H1 (cell line): ENCODE data around the gene SLIT3. TPM values are rescaled to one million over a fixed set of nuclear protein-coding genes. Genes with fewer than 3 reads are reported as not detected.

Source experiments
- CTCF ChIA-PET: fragments of 300-600 bp; sonication (Branson Sonifier 250); formaldehyde crosslinking; loops from one replicate; lab custom pipeline; 2021; ENCODE audit not compliant: partially characterized antibody; lab: Charles Lee
- POLR2A ChIA-PET: fragments of 300-600 bp; sonication (Branson Sonifier 250); formaldehyde crosslinking; loops from one replicate; lab custom pipeline; 2021; ENCODE audit warnings: inconsistent platforms; ENCODE audit not compliant: partially characterized antibody; lab: Charles Lee
- DNase-seq, 2 experiments: peaks; one replicate each; pipeline versions ENCODE4 v3.0.0 to v3.0.0-alpha.2; 2010 to 2022; ENCODE audit warnings: low spot score in 2 of 2, low read depth in 1 of 2, mixed read lengths in 1 of 2
- FAIRE-seq: peaks from 2 replicates; lab custom pipeline; 2011; peaks lifted over from hg19 to GRCh38; lab: Jason Lieb, UNC
- H2AFZ ChIP-seq: 2 replicates; pipeline ENCODE4 v1.8.1; 2012; ENCODE audit warnings: low read length, inconsistent platforms
- H2AK5ac ChIP-seq: 2 replicates; pipeline ENCODE4 v1.6.1; 2013; ENCODE audit warnings: low read depth, low read length
- H2BK120ac ChIP-seq: replicated peaks from 2 replicates; pipeline ENCODE3; 2013; ENCODE audit warnings: low read depth, low read length, inconsistent platforms
- H2BK12ac ChIP-seq: 2 replicates; pipeline ENCODE4 v1.6.1; 2013; ENCODE audit warnings: low read depth, low read length
- H2BK15ac ChIP-seq: 2 replicates; pipeline ENCODE4 v1.6.1; 2013; ENCODE audit warnings: low read length
- H2BK20ac ChIP-seq: 2 replicates; pipeline ENCODE4 v1.6.1; 2013; ENCODE audit warnings: low read length
- H2BK5ac ChIP-seq: 2 replicates; pipeline ENCODE4 v1.6.1; 2013; ENCODE audit warnings: low read depth, low read length
- H3K14ac ChIP-seq: 2 replicates; pipeline ENCODE4 v1.6.1; 2013; ENCODE audit warnings: inconsistent platforms; ENCODE audit not compliant: insufficient read length
- H3K18ac ChIP-seq: 2 replicates; pipeline ENCODE4 v1.6.1; 2013; ENCODE audit warnings: low read length; ENCODE audit errors: extremely low read depth
- H3K23ac ChIP-seq: 2 replicates; pipeline ENCODE4 v1.6.1; 2013; ENCODE audit warnings: inconsistent platforms; ENCODE audit not compliant: insufficient read length
- H3K23me2 ChIP-seq: 2 replicates; pipeline ENCODE4 v1.6.1; 2013; ENCODE audit warnings: low read depth, low read length
- H3K27ac ChIP-seq: 2 replicates; pipeline ENCODE4 v1.6.1; 2011; ENCODE audit warnings: low read depth, low read length, inconsistent platforms
- H3K27me3 ChIP-seq, 4 experiments: replicated peaks in 1 of 4; 1 replicate in 1 of 4; 2 replicates in 3 of 4; pipeline versions ENCODE4 v1.6.1 to v1.8.1; 2011 to 2013; ENCODE audit warnings: low read length in 3 of 4, mild to moderate bottlenecking in 3 of 4, inconsistent platforms in 2 of 4, mixed read lengths in 2 of 4, moderate library complexity in 1 of 4; ENCODE audit not compliant: control insufficient read depth in 3 of 4, insufficient read depth in 3 of 4; ENCODE audit errors: extremely low read depth in 1 of 4
- H3K36me3 ChIP-seq, 4 experiments: 2 replicates each; pipeline versions ENCODE4 v1.6.1 to v1.8.1; 2011 to 2013; ENCODE audit warnings: mild to moderate bottlenecking in 4 of 4, low read length in 3 of 4, moderate library complexity in 2 of 4, control low read depth in 1 of 4, inconsistent platforms in 1 of 4; ENCODE audit not compliant: insufficient read depth in 4 of 4, control insufficient read depth in 2 of 4
- H3K4ac ChIP-seq: replicated peaks from 2 replicates; pipeline ENCODE3; 2013; ENCODE audit warnings: low read length, low read depth, mixed read lengths, inconsistent platforms; ENCODE audit not compliant: insufficient read length
- H3K4me1 ChIP-seq, 4 experiments: replicated peaks in 1 of 4; 1 replicate in 1 of 4; 2 replicates in 3 of 4; pipeline versions ENCODE4 v1.6.1 to v1.8.1; 2011 to 2013; ENCODE audit warnings: low read length in 3 of 4, inconsistent platforms in 2 of 4, mixed read lengths in 1 of 4; ENCODE audit not compliant: insufficient read depth in 4 of 4, control insufficient read depth in 3 of 4
- H3K4me2 ChIP-seq, 2 experiments: 2 replicates each; pipeline versions ENCODE4 v1.6.1 to v1.8.1; 2011 to 2013; ENCODE audit warnings: low read depth in 2 of 2, low read length in 2 of 2, control low read depth in 1 of 2, inconsistent platforms in 1 of 2, mild to moderate bottlenecking in 1 of 2; ENCODE audit not compliant: insufficient read depth in 1 of 2
- H3K4me3 ChIP-seq, 4 experiments: fragments of 200-600, 300-600 bp in 1 of 4; sonication (generic), shearing (Covaris generic), sonication (Bioruptor Twin) in 1 of 4; 2 replicates each; pipeline versions ENCODE4 v1.5.1 to v1.8.1; 2011 to 2016; ENCODE audit warnings: low read length in 4 of 4, low read depth in 3 of 4, control low read depth in 2 of 4, inconsistent platforms in 2 of 4, mild to moderate bottlenecking in 2 of 4, mixed read lengths in 1 of 4, moderate library complexity in 1 of 4; ENCODE audit not compliant: insufficient read depth in 2 of 4; ENCODE audit errors: extremely low read depth in 1 of 4
- H3K56ac ChIP-seq: replicated peaks from 2 replicates; pipeline ENCODE3; 2013; ENCODE audit warnings: low read depth, mild to moderate bottlenecking, mixed read lengths, low read length, inconsistent platforms; ENCODE audit not compliant: insufficient read length
- H3K79me1 ChIP-seq: 2 replicates; pipeline ENCODE4 v1.6.1; 2013; ENCODE audit warnings: low read depth, low read length, control low read depth
- H3K79me2 ChIP-seq, 2 experiments: 2 replicates each; pipeline versions ENCODE4 v1.6.1 to v1.8.1; 2012 to 2013; ENCODE audit warnings: low read length in 2 of 2, mild to moderate bottlenecking in 2 of 2, inconsistent platforms in 1 of 2; ENCODE audit not compliant: insufficient read depth in 2 of 2, control insufficient read depth in 1 of 2
- H3K9ac ChIP-seq, 4 experiments: replicated peaks in 1 of 4; 1 replicate in 1 of 4; 2 replicates in 3 of 4; pipeline versions ENCODE4 v1.6.1 to v1.8.1; 2011 to 2013; ENCODE audit warnings: low read depth in 3 of 4, low read length in 3 of 4, control low read depth in 2 of 4, mild to moderate bottlenecking in 2 of 4, moderate library complexity in 2 of 4, inconsistent platforms in 1 of 4; ENCODE audit errors: extremely low read depth in 1 of 4
- H3K9me3 ChIP-seq, 2 experiments: 2 replicates each; pipeline versions ENCODE4 v1.6.1 to v1.8.1; 2012 to 2013; ENCODE audit warnings: mild to moderate bottlenecking in 2 of 2, moderate library complexity in 2 of 2, control low read depth in 1 of 2, inconsistent platforms in 1 of 2, low read depth in 1 of 2, low read length in 1 of 2, mixed read lengths in 1 of 2; ENCODE audit not compliant: insufficient read depth in 2 of 2
- H4K20me1 ChIP-seq, 2 experiments: replicated peaks in 1 of 2; 2 replicates each; pipeline versions ENCODE3 to v1.8.1; 2011 to 2013; ENCODE audit warnings: inconsistent platforms in 2 of 2, low read length in 2 of 2, mild to moderate bottlenecking in 1 of 2; ENCODE audit not compliant: insufficient read depth in 2 of 2, control insufficient read depth in 1 of 2
- H4K5ac ChIP-seq: 2 replicates; pipeline ENCODE4 v1.6.1; 2013; ENCODE audit warnings: low read length, low read depth, mixed read lengths, inconsistent platforms; ENCODE audit not compliant: insufficient read length
- H4K8ac ChIP-seq: 2 replicates; pipeline ENCODE4 v1.8.0; 2013; ENCODE audit warnings: mild to moderate bottlenecking, moderate library complexity, low read length, inconsistent platforms; ENCODE audit not compliant: insufficient read depth; ENCODE audit errors: extremely low read depth
- H4K91ac ChIP-seq: replicated peaks from 2 replicates; pipeline ENCODE3; 2013; ENCODE audit warnings: low read length, mixed read lengths, inconsistent platforms; ENCODE audit not compliant: insufficient read length
- EZH2 ChIP-seq: fragments of 200-600 bp; sonication (generic); IDR thresholded peaks from 2 replicates; pipeline ENCODE4 v1.7.1; 2012; ENCODE audit warnings: low read depth, mild to moderate bottlenecking, moderate library complexity, low read length, inconsistent platforms; ENCODE audit not compliant: severe bottlenecking
- WGBS, 2 experiments: shearing (Covaris generic) in 1 of 2; methylation state at CpG; one replicate each; pipeline versions ENCODE4 v1.1.6 to v1.1.7; 2013 to 2015; ENCODE audit warnings: low lambda C conversion rate in 2 of 2, mixed read lengths in 2 of 2, inconsistent platforms in 1 of 2, low coverage in 1 of 2, missing lambda C conversion rate in 1 of 2; ENCODE audit not compliant: insufficient replicate concordance in 2 of 2, insufficient coverage in 1 of 2, insufficient read length in 1 of 2; ENCODE audit errors: extremely low coverage in 1 of 2, missing lambda C conversion rate in 1 of 2; 5-methylcytosine and 5-hydroxymethylcytosine counted together
- polyA plus RNA-seq, 7 experiments: library from polyadenylated mRNA; depleted of rRNA in 3 of 7; stranded (reverse) in 5 of 7; unstranded in 2 of 7; fragments of >200 nt in 5 of 7; fragments of 200-250 nt in 2 of 7; gene quantifications; 1 replicate in 5 of 7; 2 replicates in 1 of 7; 4 replicates in 1 of 7; pipeline versions ENCODE4 v1.2.1 to v1.2.3, GENCODE V29; 2011 to 2013; ENCODE audit warnings: missing spikeins in 2 of 7, mixed read lengths in 2 of 7
- total RNA-seq: library from RNA; stranded (reverse); fragmentation: NEBNext Ultra II Directional; extraction: Animal tissue kit (Norgen Biotek cat#: 25700); gene quantifications from 2 replicates; pipeline ENCODE4 v1.2.1, GENCODE V29; 2021
- TF ChIP-seq, protein P1 (sequence below): IDR thresholded peaks from 2 replicates; pipeline ENCODE4 v1.6.1; 2011; ENCODE audit warnings: low read depth, mild to moderate bottlenecking, low read length; ENCODE audit not compliant: insufficient read depth

SLIT3 gene
- total and polyA plus RNA-seq, 2 of the 8 experiments (the other 6 are each of a cell fraction or from before 2014, with no cell fraction given): 1.1 to 1.2 TPM

GRCh38 chr5:169288066-169288930 lies 12.6 kb downstream of the SLIT3 start:
- Histone ChIP-seq H3K56ac (no peak overlapping the region), H3K79me2 (no peaks in the 10 kb centered on the region), H2BK12ac (no peak overlapping the region), H2BK15ac (no peak overlapping the region), H4K91ac (no peak overlapping the region), H3K4me1 (no peaks in the 10 kb centered on the region), H3K14ac (no peak overlapping the region), H2BK120ac (no peak overlapping the region), H4K20me1 (peaks cover 0 to 9% of the 10 kb centered on the region in 2 experiments), H2AK5ac (no peak overlapping the region), H3K36me3 (no peaks in the 10 kb centered on the region), H3K27ac (no peak overlapping the region), H3K27me3 (no peaks in the 10 kb centered on the region), H2AFZ (no peak overlapping the region), H3K4me2 (no peak overlapping the region), H3K4ac (no peak overlapping the region), H4K8ac (no peak overlapping the region), H3K9ac (no peak overlapping the region), H2BK20ac (no peak overlapping the region), H2BK5ac (no peak overlapping the region), H4K5ac (no peak overlapping the region), H3K79me1 (no peaks in the 10 kb centered on the region), H3K4me3 (no peak overlapping the region), H3K23me2 (no peaks in the 10 kb centered on the region), H3K18ac (no peak overlapping the region), H3K23ac (no peak overlapping the region), H3K9me3 (no peaks in the 10 kb centered on the region)
- TF ChIP-seq EZH2: no peak
- TF ChIP-seq, protein P1, sequence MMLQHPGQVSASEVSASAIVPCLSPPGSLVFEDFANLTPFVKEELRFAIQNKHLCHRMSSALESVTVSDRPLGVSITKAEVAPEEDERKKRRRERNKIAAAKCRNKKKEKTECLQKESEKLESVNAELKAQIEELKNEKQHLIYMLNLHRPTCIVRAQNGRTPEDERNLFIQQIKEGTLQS: no peak
- FAIRE-seq (no peak), DNase-seq (no peak)
- WGBS, 2 experiments: 100% methylated on average over 1 of the region's 1 CpG; no CpG with 5 or more reads in 1 of the 2 experiments
- ChIA-PET POLR2A (no interaction called here), CTCF (interaction anchor here (0.6 to 4.0 kb wide), 9 partner anchors 9 to 260 kb away, joined by 3 to 31 read pairs (median 3); partner anchors contain the start of gene SLIT3)
